SK-N-SH treated with all-trans-retinoic acid at 6 μM for 48 hours (cell line): ENCODE data around the gene ARID1B.

Source experiments
- ATAC-seq: fragments of 200-7000 bp; cut with Tn5 transposase; 3 replicates; pipeline ENCODE4 v1.9.1; 2020; ENCODE audit warnings: mild to moderate bottlenecking, moderate library complexity
- ARNTL ChIP-seq: fragments of 450-650 bp; formaldehyde crosslinking; IDR thresholded peaks from 2 replicates; pipeline ENCODE4 v1.5.0; 2020; ENCODE audit warnings: low read depth, mild to moderate bottlenecking, moderate library complexity, borderline replicate concordance
- BACH2 ChIP-seq: fragments of 250-450 bp; sonication (Bioruptor Pico); IDR thresholded peaks from 2 replicates; pipeline ENCODE4 v1.9.0; 2021; ENCODE audit warnings: mild to moderate bottlenecking, borderline replicate concordance
- CSDC2 ChIP-seq: fragments of 250-450 bp; sonication (Bioruptor Pico); IDR thresholded peaks from 2 replicates; pipeline ENCODE4 v1.5.0; 2020; ENCODE audit warnings: mild to moderate bottlenecking, moderate library complexity
- CSRNP3 ChIP-seq: fragments of 250-450 bp; sonication (Bioruptor Pico); IDR thresholded peaks from 2 replicates; pipeline ENCODE4 v1.5.1; 2021; ENCODE audit warnings: mild to moderate bottlenecking, moderate library complexity
- ESRRG ChIP-seq: fragments of 250-450 bp; sonication (Bioruptor Pico); IDR thresholded peaks from 2 replicates; pipeline ENCODE4 v1.6.1; 2021; ENCODE audit warnings: mild to moderate bottlenecking
- GLIS3 ChIP-seq: fragments of 250-450 bp; sonication (Bioruptor Pico); IDR thresholded peaks from 2 replicates; pipeline ENCODE4 v1.5.0; 2020; ENCODE audit warnings: mild to moderate bottlenecking, moderate library complexity
- ISL1 ChIP-seq: fragments of 250-450 bp; sonication (Bioruptor Pico); IDR thresholded peaks from 2 replicates; pipeline ENCODE4 v2.1.2; 2022; ENCODE audit warnings: mild to moderate bottlenecking, moderate library complexity
- OSR1 ChIP-seq: fragments of 250-450 bp; sonication (Bioruptor Pico); IDR thresholded peaks from 2 replicates; pipeline ENCODE4 v1.8.0; 2022; ENCODE audit warnings: moderate library complexity, mild to moderate bottlenecking, inconsistent platforms
- POU6F1 ChIP-seq: fragments of 250-450 bp; sonication (Bioruptor Pico); IDR thresholded peaks from 2 replicates; pipeline ENCODE4 v1.8.0; 2021; ENCODE audit warnings: low read depth, mild to moderate bottlenecking, moderate library complexity, borderline replicate concordance
- RARB ChIP-seq: fragments of 250-450 bp; sonication (Bioruptor Pico); IDR thresholded peaks from 2 replicates; pipeline ENCODE4 v1.8.0; 2021; ENCODE audit warnings: mild to moderate bottlenecking, moderate library complexity
- TCF4 ChIP-seq: fragments of 250-450 bp; sonication (Bioruptor Pico); IDR thresholded peaks from 2 replicates; pipeline ENCODE4 v1.8.0; 2021; ENCODE audit warnings: mild to moderate bottlenecking, moderate library complexity, borderline replicate concordance
- TOX ChIP-seq: fragments of 250-450 bp; sonication (Bioruptor Pico); IDR thresholded peaks from 2 replicates; pipeline ENCODE4 v1.8.0; 2021; ENCODE audit warnings: mild to moderate bottlenecking, moderate library complexity, borderline replicate concordance
- ZC3H10 ChIP-seq: fragments of 250-450 bp; sonication (Bioruptor Pico); IDR thresholded peaks from 2 replicates; pipeline ENCODE4 v1.5.1; 2021; ENCODE audit warnings: mild to moderate bottlenecking, moderate library complexity
- ZFP3 ChIP-seq: fragments of 250-450 bp; sonication (Bioruptor Pico); IDR thresholded peaks from 2 replicates; pipeline ENCODE4 v1.5.0; 2020; ENCODE audit warnings: mild to moderate bottlenecking, moderate library complexity
- ZFP30 ChIP-seq: fragments of 450-650 bp; formaldehyde crosslinking; IDR thresholded peaks from 2 replicates; pipeline ENCODE4 v1.5.0; 2022; ENCODE audit warnings: mild to moderate bottlenecking, moderate library complexity
- ZNF565 ChIP-seq: fragments of 450-650 bp; formaldehyde crosslinking; conservative IDR thresholded peaks from 2 replicates; pipeline ENCODE4 v1.5.0; 2020; ENCODE audit warnings: low read depth, mild to moderate bottlenecking, moderate library complexity
- ZNF70 ChIP-seq: fragments of 450-650 bp; formaldehyde crosslinking; IDR thresholded peaks from 2 replicates; pipeline ENCODE4 v1.5.0; 2020; ENCODE audit warnings: mild to moderate bottlenecking, moderate library complexity
- ZNF8 ChIP-seq: fragments of 450-650 bp; formaldehyde crosslinking; IDR thresholded peaks from 2 replicates; pipeline ENCODE4 v1.5.0; 2020; ENCODE audit warnings: mild to moderate bottlenecking, moderate library complexity
- TF ChIP-seq, protein P1 (sequence below): fragments of 250-450 bp; sonication (Bioruptor Pico); IDR thresholded peaks from 2 replicates; pipeline ENCODE4 v1.5.1; 2020; ENCODE audit warnings: low read depth, mild to moderate bottlenecking, moderate library complexity
- TF ChIP-seq, protein P2 (sequence below): fragments of 250-450 bp; sonication (Bioruptor Pico); IDR thresholded peaks from 2 replicates; pipeline ENCODE4 v1.5.0; 2020; ENCODE audit warnings: mild to moderate bottlenecking, moderate library complexity
- TF ChIP-seq, protein P3 (sequence below): fragments of 250-450 bp; sonication (Bioruptor Pico); IDR thresholded peaks from 2 replicates; pipeline ENCODE4 v1.8.0; 2020; ENCODE audit warnings: mild to moderate bottlenecking, moderate library complexity, borderline replicate concordance

The ARID1B gene

DNA sequence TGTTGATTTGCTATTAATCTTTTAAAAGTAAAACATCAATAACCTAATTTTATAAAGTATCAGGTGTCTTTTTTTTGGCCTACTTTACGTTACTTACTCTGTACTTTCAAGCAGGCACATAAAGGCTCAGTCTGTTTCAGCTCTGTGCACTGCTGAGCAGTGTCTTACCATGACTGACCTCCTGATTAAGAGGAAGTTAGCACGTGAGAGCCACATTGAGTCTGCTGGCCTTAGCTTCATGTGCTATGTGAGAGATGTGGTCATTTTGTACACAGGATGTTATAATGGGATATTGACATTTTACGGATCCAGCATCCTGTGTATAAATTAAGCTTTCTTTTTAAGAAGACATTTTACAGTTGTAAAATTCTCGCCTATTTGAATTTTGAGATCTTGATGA lies 31.9 kb downstream of the ARID1B start:
- peak; percentile 70 for ATAC-seq
- TF ChIP-seq ZNF565 (CRISPR knock-in tag): no peak
- TF ChIP-seq TCF4 (CRISPR knock-in tag): peak; percentile 29; the same call in 1 of the 2 replicates

DNA sequence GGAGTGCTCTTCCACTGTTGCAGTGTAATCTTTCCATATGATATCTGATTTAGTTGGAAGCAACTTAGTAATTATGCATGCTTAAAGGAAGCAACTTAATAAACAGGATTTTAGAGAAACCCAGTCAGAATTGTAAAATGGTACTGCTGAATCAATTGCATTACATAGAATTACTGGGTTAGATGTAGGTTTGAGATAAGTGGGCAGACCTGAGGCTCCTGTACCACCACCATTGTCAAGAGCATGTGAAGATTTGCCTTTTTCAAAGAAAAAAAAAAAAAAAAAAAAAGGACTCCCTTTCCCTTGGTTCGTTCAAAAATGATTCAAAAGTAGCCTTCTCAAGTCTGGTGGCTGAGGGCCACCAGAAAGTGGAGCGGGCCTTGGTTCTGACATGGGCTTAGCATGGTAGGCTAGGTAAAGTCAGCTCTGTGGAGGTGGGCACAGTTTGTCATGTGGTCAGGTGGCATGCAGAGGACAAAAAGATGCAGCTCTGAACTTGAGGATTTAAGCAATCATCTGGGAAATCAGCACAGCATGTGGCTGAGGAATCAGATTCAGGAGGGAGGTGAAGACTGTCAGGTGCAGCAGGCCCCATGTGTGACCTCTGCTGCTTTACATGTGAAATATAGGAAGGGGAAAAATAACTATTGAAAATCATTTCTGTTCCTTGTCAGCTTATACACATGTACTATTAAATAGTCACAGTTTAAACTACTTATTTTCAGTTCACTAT lies 32.4 kb downstream of the ARID1B start:
- no peak for ATAC-seq
- no peak for TF ChIP-seq RARB
- TF ChIP-seq, protein P1, sequence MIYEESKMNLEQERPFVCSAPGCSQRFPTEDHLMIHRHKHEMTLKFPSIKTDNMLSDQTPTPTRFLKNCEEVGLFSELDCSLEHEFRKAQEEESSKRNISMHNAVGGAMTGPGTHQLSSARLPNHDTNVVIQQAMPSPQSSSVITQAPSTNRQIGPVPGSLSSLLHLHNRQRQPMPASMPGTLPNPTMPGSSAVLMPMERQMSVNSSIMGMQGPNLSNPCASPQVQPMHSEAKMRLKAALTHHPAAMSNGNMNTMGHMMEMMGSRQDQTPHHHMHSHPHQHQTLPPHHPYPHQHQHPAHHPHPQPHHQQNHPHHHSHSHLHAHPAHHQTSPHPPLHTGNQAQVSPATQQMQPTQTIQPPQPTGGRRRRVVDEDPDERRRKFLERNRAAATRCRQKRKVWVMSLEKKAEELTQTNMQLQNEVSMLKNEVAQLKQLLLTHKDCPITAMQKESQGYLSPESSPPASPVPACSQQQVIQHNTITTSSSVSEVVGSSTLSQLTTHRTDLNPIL (CRISPR knock-in tag): no peak
- TF ChIP-seq ZNF70 (CRISPR knock-in tag): no peak
- TF ChIP-seq ZFP3 (CRISPR knock-in tag): no peak
- no peak for TF ChIP-seq BACH2 (CRISPR knock-in tag)
- no peak for TF ChIP-seq ZFP30 (CRISPR knock-in tag)
- TF ChIP-seq GLIS3 (CRISPR knock-in tag): no peak
- no peak for TF ChIP-seq ESRRG (CRISPR knock-in tag)
- no peak for TF ChIP-seq ZNF8 (CRISPR knock-in tag)
- no peak for TF ChIP-seq TOX (CRISPR knock-in tag)
- TF ChIP-seq ZC3H10 (CRISPR knock-in tag): no peak
- no peak for TF ChIP-seq ZNF565 (CRISPR knock-in tag)
- TF ChIP-seq, all 23 proteins: peak for 0

GRCh38 chr6:156814036-156814581 lies 36.9 kb downstream of the ARID1B start:
- ATAC-seq: no peak
- TF ChIP-seq ARNTL (no peak), ISL1 (CRISPR knock-in tag) (no peak), OSR1 (no peak), POU6F1 (CRISPR knock-in tag) (no peak), TCF4 (CRISPR knock-in tag) (no peak), ZFP30 (CRISPR knock-in tag) (no peak), ZFP3 (CRISPR knock-in tag) (no peak), ZNF8 (CRISPR knock-in tag) (no peak), CSRNP3 (CRISPR knock-in tag) (no peak), CSDC2 (CRISPR knock-in tag) (no peak), ZNF565 (CRISPR knock-in tag) (no peak)
- TF ChIP-seq, protein P2, sequence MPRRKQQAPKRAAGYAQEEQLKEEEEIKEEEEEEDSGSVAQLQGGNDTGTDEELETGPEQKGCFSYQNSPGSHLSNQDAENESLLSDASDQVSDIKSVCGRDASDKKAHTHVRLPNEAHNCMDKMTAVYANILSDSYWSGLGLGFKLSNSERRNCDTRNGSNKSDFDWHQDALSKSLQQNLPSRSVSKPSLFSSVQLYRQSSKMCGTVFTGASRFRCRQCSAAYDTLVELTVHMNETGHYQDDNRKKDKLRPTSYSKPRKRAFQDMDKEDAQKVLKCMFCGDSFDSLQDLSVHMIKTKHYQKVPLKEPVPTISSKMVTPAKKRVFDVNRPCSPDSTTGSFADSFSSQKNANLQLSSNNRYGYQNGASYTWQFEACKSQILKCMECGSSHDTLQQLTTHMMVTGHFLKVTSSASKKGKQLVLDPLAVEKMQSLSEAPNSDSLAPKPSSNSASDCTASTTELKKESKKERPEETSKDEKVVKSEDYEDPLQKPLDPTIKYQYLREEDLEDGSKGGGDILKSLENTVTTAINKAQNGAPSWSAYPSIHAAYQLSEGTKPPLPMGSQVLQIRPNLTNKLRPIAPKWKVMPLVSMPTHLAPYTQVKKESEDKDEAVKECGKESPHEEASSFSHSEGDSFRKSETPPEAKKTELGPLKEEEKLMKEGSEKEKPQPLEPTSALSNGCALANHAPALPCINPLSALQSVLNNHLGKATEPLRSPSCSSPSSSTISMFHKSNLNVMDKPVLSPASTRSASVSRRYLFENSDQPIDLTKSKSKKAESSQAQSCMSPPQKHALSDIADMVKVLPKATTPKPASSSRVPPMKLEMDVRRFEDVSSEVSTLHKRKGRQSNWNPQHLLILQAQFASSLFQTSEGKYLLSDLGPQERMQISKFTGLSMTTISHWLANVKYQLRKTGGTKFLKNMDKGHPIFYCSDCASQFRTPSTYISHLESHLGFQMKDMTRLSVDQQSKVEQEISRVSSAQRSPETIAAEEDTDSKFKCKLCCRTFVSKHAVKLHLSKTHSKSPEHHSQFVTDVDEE (CRISPR knock-in tag): no peak
- TF ChIP-seq, protein P1 (CRISPR knock-in tag): no peak
- TF ChIP-seq, protein P3, sequence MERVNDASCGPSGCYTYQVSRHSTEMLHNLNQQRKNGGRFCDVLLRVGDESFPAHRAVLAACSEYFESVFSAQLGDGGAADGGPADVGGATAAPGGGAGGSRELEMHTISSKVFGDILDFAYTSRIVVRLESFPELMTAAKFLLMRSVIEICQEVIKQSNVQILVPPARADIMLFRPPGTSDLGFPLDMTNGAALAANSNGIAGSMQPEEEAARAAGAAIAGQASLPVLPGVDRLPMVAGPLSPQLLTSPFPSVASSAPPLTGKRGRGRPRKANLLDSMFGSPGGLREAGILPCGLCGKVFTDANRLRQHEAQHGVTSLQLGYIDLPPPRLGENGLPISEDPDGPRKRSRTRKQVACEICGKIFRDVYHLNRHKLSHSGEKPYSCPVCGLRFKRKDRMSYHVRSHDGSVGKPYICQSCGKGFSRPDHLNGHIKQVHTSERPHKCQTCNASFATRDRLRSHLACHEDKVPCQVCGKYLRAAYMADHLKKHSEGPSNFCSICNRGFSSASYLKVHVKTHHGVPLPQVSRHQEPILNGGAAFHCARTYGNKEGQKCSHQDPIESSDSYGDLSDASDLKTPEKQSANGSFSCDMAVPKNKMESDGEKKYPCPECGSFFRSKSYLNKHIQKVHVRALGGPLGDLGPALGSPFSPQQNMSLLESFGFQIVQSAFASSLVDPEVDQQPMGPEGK: no peak
